HG03520 (cell line): ENCODE measurements around the gene DDRGK1.
"Not testable (repeated sequence)": the region's sequence is repeated elsewhere in the genome, so short reads cannot be mapped to it uniquely, and the experiment has no call there.

Experiments
- ATAC-seq: cut with Tn5 transposase; IDR thresholded peaks from one replicate; pipeline ENCODE4 v1.9.1; 2021; ENCODE audit warnings: mild to moderate bottlenecking, moderate library complexity; ENCODE audit not compliant: unreplicated experiment

The DDRGK1 gene

DNA sequence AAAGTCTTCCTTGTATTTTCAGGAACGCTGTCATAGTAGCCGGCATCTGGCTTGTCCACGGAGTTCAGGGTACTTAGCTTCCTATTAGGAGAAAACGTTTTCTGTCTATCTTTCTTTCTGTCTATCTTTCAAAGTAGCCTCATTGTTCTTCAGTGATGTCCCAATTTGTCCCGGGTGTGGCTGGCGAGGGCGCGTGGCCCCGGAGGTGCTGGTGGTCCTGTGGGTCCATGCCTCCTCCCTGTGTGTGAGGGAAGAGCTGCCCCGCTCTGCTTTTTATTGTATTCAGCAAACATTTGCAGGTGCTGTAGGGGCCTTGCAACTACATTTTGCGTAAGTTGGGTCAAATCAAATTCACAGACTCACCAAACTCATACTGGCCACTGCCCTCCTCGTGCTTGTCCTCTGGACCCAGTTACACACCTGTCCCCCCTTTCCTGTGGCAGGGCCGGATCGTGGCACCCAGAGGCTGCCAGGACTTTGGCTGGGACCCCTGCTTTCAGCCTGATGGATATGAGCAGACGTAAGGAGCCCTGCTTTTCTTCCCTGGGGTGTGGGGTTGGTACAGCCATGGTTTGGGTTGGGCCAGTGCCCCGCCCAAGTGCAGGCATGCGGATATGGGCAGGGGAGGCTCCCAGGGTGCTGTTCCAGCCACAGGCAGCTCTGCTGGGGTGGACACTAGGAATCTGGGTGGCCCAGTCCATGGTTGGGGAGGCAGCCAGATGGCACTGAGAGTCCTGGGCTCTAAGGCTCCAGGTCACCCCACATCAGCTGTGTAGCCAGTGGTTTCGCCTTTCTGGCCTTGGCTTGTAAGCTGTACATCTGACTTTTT lies 17.1 kb upstream of the DDRGK1 start:
- ATAC-seq: no peak

DNA sequence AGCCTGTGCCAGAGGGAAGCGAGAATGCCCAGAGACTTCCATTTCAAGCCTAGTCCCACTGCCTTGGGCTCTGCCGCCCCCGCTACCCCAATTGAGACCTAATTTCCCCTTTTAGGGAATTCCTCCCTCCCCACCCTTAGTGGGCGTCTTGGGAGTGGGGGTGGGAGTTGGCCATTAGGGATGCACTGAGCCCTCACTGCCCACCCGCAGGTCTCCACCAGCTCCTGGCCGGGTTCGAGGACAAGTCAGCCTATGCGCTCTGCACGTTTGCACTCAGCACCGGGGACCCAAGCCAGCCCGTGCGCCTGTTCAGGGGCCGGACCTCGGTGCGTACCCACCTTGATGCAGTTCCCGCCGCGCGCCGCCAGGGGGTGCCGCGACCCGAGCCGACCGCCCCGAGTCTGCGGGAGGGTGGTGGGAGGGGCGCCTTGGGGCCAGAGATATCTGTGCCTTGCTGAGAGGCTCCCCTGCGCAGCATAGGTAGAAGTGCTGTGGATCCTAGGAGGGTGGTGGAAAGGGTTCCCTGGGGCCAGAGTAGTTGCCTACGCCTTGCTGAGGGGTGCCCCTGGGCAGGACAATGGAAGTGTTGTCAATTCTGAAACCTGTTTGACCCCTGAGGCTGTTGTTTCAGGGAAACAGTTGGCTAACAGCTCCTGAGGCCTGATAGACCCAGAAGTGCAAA lies 14.0 kb upstream of the DDRGK1 start:
- ATAC-seq: peak; percentile 51

DNA sequence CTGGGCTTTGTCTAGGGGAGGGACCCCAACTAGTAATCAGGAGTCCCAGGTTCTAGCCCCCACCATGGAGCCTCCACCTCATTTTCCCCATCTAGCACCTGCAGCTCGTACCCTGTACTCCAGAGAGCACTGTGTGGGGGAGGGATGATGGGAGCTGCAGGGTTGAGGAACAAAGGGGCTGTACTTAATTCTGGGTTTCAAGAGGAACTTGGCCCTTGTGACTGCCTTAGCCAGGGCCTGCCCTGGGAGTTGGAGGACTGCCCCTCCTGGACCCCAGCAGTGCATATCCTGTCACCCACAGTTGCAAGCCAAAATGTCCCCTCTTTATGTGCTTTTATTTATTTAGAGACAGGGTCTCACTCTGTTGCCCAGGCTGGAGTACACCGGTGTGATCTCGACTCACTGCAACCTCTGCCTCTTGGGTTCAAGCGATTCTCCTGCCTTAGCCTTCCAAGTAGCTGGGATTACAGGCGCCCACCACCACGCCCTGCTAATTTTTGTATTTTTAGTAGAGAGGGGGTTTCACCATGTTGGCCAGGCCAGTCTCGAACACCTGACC lies 11.0 kb upstream of the DDRGK1 start:
- ATAC-seq: not testable (repeated sequence)

GRCh38 chr20:3213226-3213625 lies 8.7 kb upstream of the DDRGK1 start:
- ATAC-seq: no peak

DNA sequence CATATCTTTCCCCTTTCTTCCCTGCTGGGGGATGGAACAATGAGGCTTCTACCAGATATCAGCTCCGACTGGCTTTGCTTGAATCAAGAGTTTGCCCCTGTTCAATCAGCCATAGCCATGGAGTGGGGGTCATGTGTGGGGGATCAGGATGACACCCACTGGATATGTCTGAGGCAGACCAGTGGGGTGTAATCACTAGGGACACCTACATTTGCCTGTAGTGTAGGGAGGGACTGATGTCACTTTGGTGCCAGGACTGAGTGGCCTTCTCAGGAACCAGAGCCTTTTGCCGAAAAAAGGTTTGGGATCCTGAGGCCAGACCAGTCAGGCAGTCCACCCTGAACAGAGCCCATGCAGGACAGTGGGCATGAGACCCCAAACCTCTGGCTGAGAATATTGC lies 5.9 kb upstream of the DDRGK1 start:
- ATAC-seq: no peak

- no peak for ATAC-seq
These were observed 5.5 kb upstream of the DDRGK1 start for GRCh38 chr20:3209946-3210317.

DNA sequence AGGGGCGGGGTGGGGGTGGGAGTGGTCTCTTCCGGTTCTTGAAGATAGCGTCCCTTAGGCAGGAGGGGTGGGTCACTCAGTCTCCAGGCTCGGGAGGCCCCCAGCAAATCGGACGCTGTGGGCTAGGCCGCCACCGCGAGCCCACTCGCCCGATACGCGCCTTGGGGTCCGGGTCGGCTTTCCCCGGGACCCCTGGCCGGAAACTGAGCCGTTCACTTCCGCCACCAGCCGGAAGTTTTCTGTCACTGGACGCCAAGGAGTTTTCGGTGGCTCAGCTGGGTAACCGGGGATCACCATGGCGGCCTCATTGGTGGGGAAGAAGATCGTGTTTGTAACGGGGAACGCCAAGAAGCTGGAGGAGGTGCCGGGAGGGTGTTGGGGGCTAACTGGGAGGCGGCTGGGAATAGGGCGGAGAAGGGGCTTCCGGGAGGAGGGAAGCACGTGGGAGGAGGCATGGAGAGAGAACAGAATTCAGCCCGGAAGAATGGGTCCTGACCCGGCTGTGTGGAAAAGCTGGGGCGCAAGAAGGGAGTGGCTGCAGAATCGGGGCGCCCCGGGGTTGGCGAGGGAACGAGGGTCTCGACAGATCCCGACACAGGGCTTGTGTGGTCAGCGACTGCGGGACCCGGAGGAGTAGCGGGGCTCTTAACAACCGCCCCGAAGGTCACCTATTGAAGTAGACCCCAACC lies 4.9 kb upstream of the DDRGK1 start, which contains the start of gene ITPA:
Gene ITPA, plus strand, starts transcription at position 242 of the 689 bp plus-strand sequence. Its CDS starts 54 bp downstream, at position 296.
- no peak for ATAC-seq

- no peak for ATAC-seq
These were observed 4.3 kb upstream of the DDRGK1 start for GRCh38 chr20:3208786-3209256.

DNA sequence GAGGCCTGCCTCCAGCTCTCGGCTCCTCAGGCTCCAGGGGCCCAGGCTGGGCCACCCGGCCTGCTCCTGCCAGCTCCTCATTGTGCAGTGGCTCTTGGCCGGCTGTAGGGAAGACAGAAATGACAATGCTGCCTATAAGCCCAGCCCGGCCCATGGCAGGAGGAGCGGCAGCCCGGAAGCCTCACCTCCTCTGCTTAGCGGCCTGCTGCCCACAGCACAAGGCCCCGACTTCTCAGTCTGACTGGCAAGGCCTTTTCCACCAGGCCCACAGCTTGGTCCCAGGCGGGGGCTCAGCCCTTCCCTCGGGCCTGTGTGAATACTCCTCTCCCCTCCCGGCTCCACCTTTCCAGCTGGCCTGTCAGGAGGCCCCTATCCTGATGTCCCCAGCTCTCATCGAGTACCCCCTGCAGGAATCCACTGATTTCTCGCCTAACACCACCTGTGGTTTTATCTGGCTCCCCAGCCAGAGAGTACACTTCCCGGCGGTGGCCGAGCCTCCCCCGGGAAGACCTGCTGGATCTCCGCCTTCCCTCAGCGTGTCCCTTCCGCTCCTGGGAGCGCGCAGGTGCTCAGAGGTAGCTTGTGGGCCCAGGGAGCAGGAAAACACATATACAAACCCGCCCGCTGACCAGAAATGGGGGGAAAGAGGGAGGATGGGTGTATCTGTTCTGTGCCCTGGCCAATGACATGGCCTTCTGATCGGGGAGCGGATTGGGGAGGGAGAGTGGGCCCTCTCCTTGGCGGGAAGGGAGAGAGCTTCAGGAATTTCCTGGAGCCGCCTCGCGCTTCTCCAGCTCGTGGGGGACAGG lies 963 bp downstream of the DDRGK1 start:
- ATAC-seq: no peak

GRCh38 chr20:3202965-3203314 lies 1.5 kb downstream of the DDRGK1 start:
- ATAC-seq: no peak

DNA sequence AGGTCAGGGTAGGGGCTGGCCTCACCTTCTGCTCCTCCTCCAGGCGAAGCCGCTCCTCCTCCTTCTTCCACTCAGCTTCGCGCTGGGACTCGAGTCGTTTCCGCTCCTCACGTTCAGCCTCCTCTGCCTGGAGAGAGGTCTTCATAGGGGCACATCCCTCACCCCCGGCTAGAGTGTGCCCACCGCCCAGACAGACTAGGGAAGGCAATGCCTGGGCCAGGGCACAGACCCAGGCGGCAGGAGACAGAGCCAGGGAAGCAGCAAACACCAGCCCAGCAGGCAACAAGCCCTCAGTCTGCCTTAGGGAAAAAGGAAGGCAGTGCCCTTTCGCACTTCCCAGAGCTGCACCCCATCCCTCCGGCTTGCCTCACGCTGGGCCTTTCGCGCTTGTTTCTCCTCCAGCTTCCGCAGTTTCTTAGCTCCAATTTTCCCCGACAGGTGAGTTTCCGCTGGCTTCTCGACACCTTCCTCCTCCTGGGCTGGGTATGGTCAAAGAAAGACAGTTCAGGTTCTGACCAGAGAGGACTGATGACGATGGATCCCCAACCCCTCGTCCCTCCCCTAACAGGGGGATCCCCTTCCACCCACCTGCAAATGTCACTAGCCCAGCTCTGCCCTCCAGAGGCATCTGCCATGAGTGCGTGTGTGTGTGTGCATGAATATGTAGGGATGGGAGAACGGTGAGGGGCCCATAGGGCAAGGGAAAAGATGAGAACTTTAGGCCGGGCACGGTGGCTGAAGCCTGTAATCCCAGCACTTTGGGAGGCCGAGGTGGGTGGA lies 4.3 kb downstream of the DDRGK1 start:
- no peak for ATAC-seq

DNA sequence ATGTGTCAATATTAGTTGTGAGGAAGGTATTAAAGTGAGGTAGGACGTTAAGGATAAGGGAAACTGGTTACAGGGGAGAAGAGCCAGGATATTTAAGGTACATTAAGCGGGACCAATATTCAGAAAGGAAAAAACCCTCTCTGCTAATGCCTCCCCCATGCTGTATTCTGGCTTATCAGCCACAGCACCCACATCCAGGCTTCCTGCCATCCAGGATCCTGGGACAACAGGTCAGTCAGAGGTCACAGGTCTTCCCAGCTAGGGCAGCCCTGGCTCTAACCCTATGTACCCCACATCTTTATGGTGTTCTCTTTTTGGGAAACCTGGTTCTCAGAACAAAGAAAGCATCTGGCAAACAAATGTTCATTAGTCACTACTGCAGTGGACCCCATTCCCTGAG lies 5.3 kb downstream of the DDRGK1 start:
- ATAC-seq: no peak

- no peak for ATAC-seq
These were observed 8.8 kb downstream of the DDRGK1 start for GRCh38 chr20:3195590-3196237.

GRCh38 chr20:3194617-3195280 lies 9.7 kb downstream of the DDRGK1 start:
- no peak for ATAC-seq

GRCh38 chr20:3193806-3194616 lies 10.5 kb downstream of the DDRGK1 start:
- no peak for ATAC-seq

- no peak for ATAC-seq
These were observed 12.1 kb downstream of the DDRGK1 start for GRCh38 chr20:3192226-3193015.

- no peak for ATAC-seq
These were observed 13.8 kb downstream of the DDRGK1 start for GRCh38 chr20:3190681-3191111.
